ENCODE measurements around the gene CMSS1. TPM values are rescaled to one million over a fixed set of nuclear protein-coding genes. Genes with fewer than 3 reads are reported as not detected.

The CMSS1 gene
- total RNA-seq, 1 experiment from 2014 or later: 41.6 TPM

GRCh38 chr3:100104442-100104798, 286.8 kb downstream of the CMSS1 start:
- Histone ChIP-seq H3K9me2 (replicated peaks; ENCODE audit: insufficient read depth, low read length) (no peaks in the 10 kb centered on the region), H3K9ac (ENCODE audit: low read length) (peak overlapping the region; percentile 36; the same call in 1 of the 2 replicates), H3K27me3 (ENCODE audit: low read length) (no peaks in the 10 kb centered on the region), H3K79me2 (ENCODE audit: low read length) (no peaks in the 10 kb centered on the region), H3K4me3 (ENCODE audit: low read length) (peak overlapping the region; percentile 22; the same call in 1 of the 2 replicates), H2AFZ (ENCODE audit: low read length) (no peak overlapping the region), H3K4me1 (ENCODE audit: low read length) (peaks cover 45% of the 10 kb centered on the region), H3K4me2 (ENCODE audit: low read depth, low read length, poor library complexity, severe bottlenecking) (peak overlapping the region; percentile 56), H3K36me3 (ENCODE audit: insufficient read depth, low read length) (no peaks in the 10 kb centered on the region), H3K27ac (ENCODE audit: low read length) (peak overlapping the region; percentile 75), H4K20me1 (ENCODE audit: insufficient read depth, low read depth, low read length) (no peaks in the 10 kb centered on the region), H3K9me3 (ENCODE audit: low read length) (no peaks in the 10 kb centered on the region)
- no peak for DNase-seq

DNA sequence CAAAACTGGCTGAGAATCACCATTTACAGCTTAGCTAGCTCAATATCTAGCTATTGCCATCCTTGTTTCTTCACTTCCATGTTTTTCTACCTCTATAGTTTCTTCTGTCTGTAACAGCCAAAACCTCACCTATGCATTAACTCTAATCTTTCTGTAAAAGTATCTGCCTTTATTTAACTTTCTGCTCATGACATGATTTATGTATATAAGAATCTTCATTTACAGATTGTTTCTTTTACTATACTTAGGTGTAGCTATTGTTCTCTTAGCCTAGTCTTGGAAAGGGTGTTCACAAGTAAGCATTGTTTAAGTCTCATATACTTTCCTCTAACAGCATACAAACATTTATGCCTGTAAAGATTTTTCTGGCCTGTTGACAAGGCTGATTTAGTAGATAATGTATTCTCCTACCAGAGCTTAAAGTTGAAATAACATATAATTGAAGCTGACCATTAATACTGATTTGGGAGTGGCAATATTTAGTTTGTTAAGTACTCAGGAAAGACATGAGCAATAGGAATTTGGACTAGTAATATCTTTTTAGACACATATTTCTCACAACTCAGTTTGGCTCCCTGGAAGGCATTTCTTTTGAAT, 287.3 kb downstream of the CMSS1 start:
- Histone ChIP-seq H3K4me2 (ENCODE audit: low read depth, low read length, poor library complexity, severe bottlenecking) (peak overlapping the region; percentile 56), H2AFZ (ENCODE audit: low read length) (no peak overlapping the region), H3K9me3 (ENCODE audit: low read length) (no peaks in the 10 kb centered on the region), H3K9ac (ENCODE audit: low read length) (peak overlapping the region; percentile 36; the same call in 1 of the 2 replicates), H3K27me3 (ENCODE audit: low read length) (no peaks in the 10 kb centered on the region), H4K20me1 (ENCODE audit: insufficient read depth, low read depth, low read length) (no peaks in the 10 kb centered on the region), H3K79me2 (ENCODE audit: low read length) (no peaks in the 10 kb centered on the region), H3K4me3 (ENCODE audit: low read length) (peak overlapping the region; percentile 6; the same call in 1 of the 2 replicates), H3K4me1 (ENCODE audit: low read length) (peaks cover 45% of the 10 kb centered on the region), H3K36me3 (ENCODE audit: insufficient read depth, low read length) (no peaks in the 10 kb centered on the region), H3K27ac (ENCODE audit: low read length) (peak overlapping the region; percentile 75), H3K9me2 (replicated peaks; ENCODE audit: insufficient read depth, low read length) (no peaks in the 10 kb centered on the region)
- DNase-seq: no peak

DNA sequence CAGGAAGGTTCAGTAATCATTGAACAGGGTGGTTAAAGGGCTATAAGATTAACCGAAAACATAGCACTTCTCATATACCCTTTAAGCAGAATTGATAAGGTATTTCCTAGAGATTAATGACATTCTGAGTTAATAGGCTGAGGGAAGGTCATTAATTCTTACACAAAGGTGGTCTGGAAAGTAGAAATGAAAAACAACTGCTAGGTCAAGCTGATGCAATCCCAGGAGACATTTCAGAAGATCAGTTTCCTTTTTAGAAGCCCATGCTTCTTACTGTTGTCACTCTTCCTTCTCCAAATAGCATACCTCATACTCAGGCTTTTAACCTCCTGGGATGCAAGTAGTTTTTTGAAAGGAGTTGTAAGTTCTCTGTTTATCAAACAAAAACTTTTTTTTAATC, 287.8 kb downstream of the CMSS1 start:
- H3K79me2 ChIP-seq (ENCODE audit: low read length): no peaks in the 10 kb centered on the region
- peaks cover 45% of the 10 kb centered on the region for H3K4me1 ChIP-seq (ENCODE audit: low read length)
- DNase-seq: no peak
- H3K4me3 ChIP-seq (ENCODE audit: low read length): peak overlapping the region; percentile 6; the same call in 1 of the 2 replicates
- H3K9me2 ChIP-seq (replicated peaks; ENCODE audit: insufficient read depth, low read length): no peaks in the 10 kb centered on the region
- no peaks in the 10 kb centered on the region for H3K27me3 ChIP-seq (ENCODE audit: low read length)
- H3K27ac ChIP-seq (ENCODE audit: low read length): peak overlapping the region; percentile 75
- no peaks in the 10 kb centered on the region for H3K9me3 ChIP-seq (ENCODE audit: low read length)
- H3K36me3 ChIP-seq (ENCODE audit: insufficient read depth, low read length): no peaks in the 10 kb centered on the region
- H2AFZ ChIP-seq (ENCODE audit: low read length): no peak overlapping the region
- H4K20me1 ChIP-seq (ENCODE audit: insufficient read depth, low read depth, low read length): no peaks in the 10 kb centered on the region
- peak overlapping the region; percentile 36 for H3K9ac ChIP-seq (ENCODE audit: low read length)
- H3K4me2 ChIP-seq (ENCODE audit: low read depth, low read length, poor library complexity, severe bottlenecking): peak overlapping the region; percentile 56

DNA sequence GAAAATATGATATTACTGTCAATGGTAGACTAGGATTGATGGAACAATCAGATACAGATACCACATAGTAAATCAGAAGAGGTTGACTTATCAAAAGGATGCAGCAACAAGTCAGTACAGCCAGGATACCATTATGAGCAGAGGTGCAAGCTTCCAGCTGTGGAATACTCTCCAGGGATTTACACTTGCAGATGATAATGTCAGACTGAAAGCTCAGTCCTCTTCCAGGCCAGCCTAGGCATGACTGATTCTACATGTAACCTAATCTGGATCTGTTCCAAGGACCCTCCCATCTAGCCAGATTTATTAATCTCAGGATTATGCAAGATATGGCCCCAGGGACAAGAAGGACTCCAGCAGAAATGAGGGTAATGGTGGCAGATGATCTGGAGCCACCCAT, 288.4 kb downstream of the CMSS1 start:
- peaks cover 45% of the 10 kb centered on the region for H3K4me1 ChIP-seq (ENCODE audit: low read length)
- H3K36me3 ChIP-seq (ENCODE audit: insufficient read depth, low read length): no peaks in the 10 kb centered on the region
- no peaks in the 10 kb centered on the region for H3K9me3 ChIP-seq (ENCODE audit: low read length)
- H3K9ac ChIP-seq (ENCODE audit: low read length): peak overlapping the region; percentile 36; the same call in 1 of the 2 replicates
- H3K4me3 ChIP-seq (ENCODE audit: low read length): no peak overlapping the region; the same call in 1 of the 2 replicates
- H2AFZ ChIP-seq (ENCODE audit: low read length): no peak overlapping the region
- H3K79me2 ChIP-seq (ENCODE audit: low read length): no peaks in the 10 kb centered on the region
- peak overlapping the region; percentile 75; the same call in 1 of the 2 replicates for H3K27ac ChIP-seq (ENCODE audit: low read length)
- H3K27me3 ChIP-seq (ENCODE audit: low read length): no peaks in the 10 kb centered on the region
- peak overlapping the region; percentile 56 for H3K4me2 ChIP-seq (ENCODE audit: low read depth, low read length, poor library complexity, severe bottlenecking)
- DNase-seq: no peak
- H4K20me1 ChIP-seq (ENCODE audit: insufficient read depth, low read depth, low read length): no peaks in the 10 kb centered on the region
- H3K9me2 ChIP-seq (replicated peaks; ENCODE audit: insufficient read depth, low read length): no peaks in the 10 kb centered on the region

- no peak overlapping the region for H3K4me2 ChIP-seq (ENCODE audit: low read depth, low read length, poor library complexity, severe bottlenecking)
- H2AFZ ChIP-seq (ENCODE audit: low read length): no peak overlapping the region
- peak overlapping the region; percentile 36; the same call in 1 of the 2 replicates for H3K9ac ChIP-seq (ENCODE audit: low read length)
- H3K4me3 ChIP-seq (ENCODE audit: low read length): no peak overlapping the region
- H3K27ac ChIP-seq (ENCODE audit: low read length): peak overlapping the region; percentile 75; the same call in 1 of the 2 replicates
- H3K9me2 ChIP-seq (replicated peaks; ENCODE audit: insufficient read depth, low read length): no peaks in the 10 kb centered on the region
- no peaks in the 10 kb centered on the region for H3K9me3 ChIP-seq (ENCODE audit: low read length)
- H3K27me3 ChIP-seq (ENCODE audit: low read length): no peaks in the 10 kb centered on the region
- peaks cover 45% of the 10 kb centered on the region for H3K4me1 ChIP-seq (ENCODE audit: low read length)
- H4K20me1 ChIP-seq (ENCODE audit: insufficient read depth, low read depth, low read length): no peaks in the 10 kb centered on the region
- no peaks in the 10 kb centered on the region for H3K36me3 ChIP-seq (ENCODE audit: insufficient read depth, low read length)
- DNase-seq: no peak
- H3K79me2 ChIP-seq (ENCODE audit: low read length): no peaks in the 10 kb centered on the region
Measured at GRCh38 chr3:100106531-100107141, 289.0 kb downstream of the CMSS1 start.

DNA sequence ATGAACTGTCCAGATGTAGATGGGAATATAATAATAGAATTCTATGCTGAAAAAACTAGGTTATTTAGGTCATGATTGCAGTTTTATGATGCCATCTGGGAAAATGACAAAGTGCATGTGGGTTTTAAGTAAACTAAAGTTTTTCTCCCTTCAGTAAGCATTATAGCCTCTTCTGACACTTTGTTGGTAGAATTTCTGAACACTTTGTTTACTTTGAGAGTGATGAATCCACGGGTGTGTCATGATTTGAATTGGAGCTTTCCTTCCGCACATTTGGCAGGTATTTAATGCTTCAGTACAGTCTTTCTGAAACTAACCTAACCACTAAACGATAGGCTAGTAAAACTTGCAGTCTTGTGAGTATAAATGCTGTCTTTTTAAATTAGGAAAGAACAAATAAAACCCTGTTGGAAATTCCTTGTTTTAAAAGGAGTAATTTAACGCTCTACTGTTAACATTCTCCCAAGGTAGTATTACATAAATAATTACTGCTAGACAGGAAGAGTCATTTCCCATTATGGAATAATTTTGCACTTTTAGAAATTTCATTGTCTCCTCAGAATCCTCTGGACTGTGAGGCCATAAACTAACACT, 289.7 kb downstream of the CMSS1 start:
- H2AFZ ChIP-seq (ENCODE audit: low read length): no peak overlapping the region
- no peak overlapping the region; the same call in 1 of the 2 replicates for H3K27ac ChIP-seq (ENCODE audit: low read length)
- H3K79me2 ChIP-seq (ENCODE audit: low read length): no peaks in the 10 kb centered on the region
- no peak overlapping the region for H3K4me2 ChIP-seq (ENCODE audit: low read depth, low read length, poor library complexity, severe bottlenecking)
- no peaks in the 10 kb centered on the region for H3K9me3 ChIP-seq (ENCODE audit: low read length)
- peaks cover 44% of the 10 kb centered on the region for H3K4me1 ChIP-seq (ENCODE audit: low read length)
- H3K9ac ChIP-seq (ENCODE audit: low read length): no peak overlapping the region
- no peaks in the 10 kb centered on the region for H3K9me2 ChIP-seq (replicated peaks; ENCODE audit: insufficient read depth, low read length)
- H3K27me3 ChIP-seq (ENCODE audit: low read length): no peaks in the 10 kb centered on the region
- no peak for DNase-seq
- H3K36me3 ChIP-seq (ENCODE audit: insufficient read depth, low read length): no peaks in the 10 kb centered on the region
- no peaks in the 10 kb centered on the region for H4K20me1 ChIP-seq (ENCODE audit: insufficient read depth, low read depth, low read length)
- H3K4me3 ChIP-seq (ENCODE audit: low read length): no peak overlapping the region

DNA sequence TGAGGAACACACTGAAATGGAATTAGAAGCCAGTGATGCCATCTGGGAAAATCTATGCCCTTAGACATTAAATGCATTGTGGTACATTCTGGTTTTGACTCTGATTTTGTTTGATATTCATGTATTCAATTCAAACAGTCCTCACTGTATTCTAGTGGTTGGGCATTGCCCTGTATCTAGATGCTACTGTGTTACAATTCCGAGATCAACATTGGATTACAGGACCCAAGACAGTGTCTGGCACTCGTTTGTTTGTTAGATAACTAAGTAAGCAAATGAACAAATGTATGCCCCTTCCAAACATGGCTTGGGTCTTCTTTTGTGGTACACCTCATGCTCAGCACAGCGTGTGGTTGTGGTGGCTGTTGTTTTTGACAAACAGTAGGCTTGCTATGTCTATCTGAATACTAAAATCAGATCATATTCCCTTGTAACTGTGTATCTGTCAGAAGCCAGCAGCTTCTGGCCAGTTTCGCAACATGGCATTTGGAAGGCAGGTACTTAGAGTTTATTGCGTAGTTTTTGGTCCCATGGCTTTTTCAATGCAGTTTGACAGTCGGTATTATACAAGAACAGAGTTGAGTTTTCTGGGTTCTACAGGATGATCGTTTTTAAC, 290.9 kb downstream of the CMSS1 start:
- no peak for DNase-seq
- H3K36me3 ChIP-seq (ENCODE audit: insufficient read depth, low read length): no peaks in the 10 kb centered on the region
- no peak overlapping the region for H3K4me3 ChIP-seq (ENCODE audit: low read length)
- no peaks in the 10 kb centered on the region for H4K20me1 ChIP-seq (ENCODE audit: insufficient read depth, low read depth, low read length)
- no peaks in the 10 kb centered on the region for H3K79me2 ChIP-seq (ENCODE audit: low read length)
- H3K4me2 ChIP-seq (ENCODE audit: low read depth, low read length, poor library complexity, severe bottlenecking): no peak overlapping the region
- H3K9me2 ChIP-seq (replicated peaks; ENCODE audit: insufficient read depth, low read length): no peaks in the 10 kb centered on the region
- H2AFZ ChIP-seq (ENCODE audit: low read length): no peak overlapping the region
- no peak overlapping the region for H3K9ac ChIP-seq (ENCODE audit: low read length)
- no peaks in the 10 kb centered on the region for H3K9me3 ChIP-seq (ENCODE audit: low read length)
- H3K27me3 ChIP-seq (ENCODE audit: low read length): no peaks in the 10 kb centered on the region
- no peak overlapping the region for H3K27ac ChIP-seq (ENCODE audit: low read length)
- peaks cover 32% of the 10 kb centered on the region for H3K4me1 ChIP-seq (ENCODE audit: low read length)

DNA sequence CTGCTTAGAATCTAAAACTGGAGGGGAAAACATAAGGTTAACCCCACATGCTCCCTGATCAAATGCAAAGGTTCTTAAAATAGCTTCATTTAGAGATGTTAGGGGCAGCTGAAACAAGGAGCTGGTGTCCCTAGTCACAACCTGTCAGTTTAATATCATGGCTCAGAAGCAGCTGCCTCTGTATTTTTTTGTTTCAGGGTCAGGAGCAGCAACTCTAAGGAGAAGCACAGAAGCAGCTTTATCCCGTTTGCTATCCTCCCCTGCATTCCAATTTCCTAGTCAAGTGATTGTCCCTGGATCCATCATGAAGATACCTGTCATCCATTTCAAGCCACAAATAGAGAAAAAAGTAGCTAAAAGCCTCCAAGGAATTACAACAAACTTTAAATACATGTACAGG, 292.5 kb downstream of the CMSS1 start:
- Histone ChIP-seq H3K79me2 (ENCODE audit: low read length) (no peaks in the 10 kb centered on the region), H3K4me1 (ENCODE audit: low read length) (peaks cover 16% of the 10 kb centered on the region), H3K4me2 (ENCODE audit: low read depth, low read length, poor library complexity, severe bottlenecking) (no peak overlapping the region), H3K9me3 (ENCODE audit: low read length) (no peaks in the 10 kb centered on the region), H3K27ac (ENCODE audit: low read length) (no peak overlapping the region), H3K27me3 (ENCODE audit: low read length) (no peaks in the 10 kb centered on the region), H2AFZ (ENCODE audit: low read length) (no peak overlapping the region), H4K20me1 (ENCODE audit: insufficient read depth, low read depth, low read length) (no peaks in the 10 kb centered on the region), H3K9ac (ENCODE audit: low read length) (no peak overlapping the region), H3K9me2 (replicated peaks; ENCODE audit: insufficient read depth, low read length) (no peaks in the 10 kb centered on the region), H3K36me3 (ENCODE audit: insufficient read depth, low read length) (no peaks in the 10 kb centered on the region), H3K4me3 (ENCODE audit: low read length) (no peak overlapping the region)
- no peak for DNase-seq

Measured in Karpas-422 (cell line).